ENCODE results near the gene SERPINA1. TPM values are rescaled to one million over a fixed set of nuclear protein-coding genes. Genes with fewer than 3 reads are reported as not detected.

SERPINA1 gene
- total RNA-seq, 1 donor: 453 TPM

- Histone ChIP-seq H3K9me3 (ENCODE audit: low read depth, low read length) (no peaks in the 10 kb centered on the region), H3K4me3 (ENCODE audit: low read length) (no peak overlapping the region), H3K4me1 (ENCODE audit: insufficient read depth, low read length) (peaks cover 23% of the 10 kb centered on the region), H3K27me3 (ENCODE audit: insufficient read depth, low read length) (peaks cover 4% of the 10 kb centered on the region)
Observed at GRCh38 chr14:94340533-94340932, 47.9 kb downstream of the SERPINA1 start.

GRCh38 chr14:94338023-94338422 is 50.4 kb downstream of the SERPINA1 start:
- no peaks in the 10 kb centered on the region for H3K9me3 ChIP-seq (ENCODE audit: low read depth, low read length)
- H3K4me1 ChIP-seq (ENCODE audit: insufficient read depth, low read length): peaks cover 16% of the 10 kb centered on the region
- H3K27me3 ChIP-seq (ENCODE audit: insufficient read depth, low read length): peaks cover 18% of the 10 kb centered on the region
- H3K4me3 ChIP-seq (ENCODE audit: low read length): no peak overlapping the region

GRCh38 chr14:94337274-94337673 is 51.1 kb downstream of the SERPINA1 start:
- Histone ChIP-seq H3K9me3 (ENCODE audit: low read depth, low read length) (no peaks in the 10 kb centered on the region), H3K4me3 (ENCODE audit: low read length) (no peak overlapping the region), H3K4me1 (ENCODE audit: insufficient read depth, low read length) (peaks cover 9% of the 10 kb centered on the region), H3K27me3 (ENCODE audit: insufficient read depth, low read length) (peaks cover 18% of the 10 kb centered on the region)

GRCh38 chr14:94334872-94335271 is 53.5 kb downstream of the SERPINA1 start:
- peaks cover 18% of the 10 kb centered on the region for H3K27me3 ChIP-seq (ENCODE audit: insufficient read depth, low read length)
- no peaks in the 10 kb centered on the region for H3K9me3 ChIP-seq (ENCODE audit: low read depth, low read length)
- no peaks in the 10 kb centered on the region for H3K4me1 ChIP-seq (ENCODE audit: insufficient read depth, low read length)

GRCh38 chr14:94332587-94332986 is 55.8 kb downstream of the SERPINA1 start:
- H3K9me3 ChIP-seq (ENCODE audit: low read depth, low read length): no peaks in the 10 kb centered on the region
- H3K27me3 ChIP-seq (ENCODE audit: insufficient read depth, low read length): peaks cover 20% of the 10 kb centered on the region
- no peaks in the 10 kb centered on the region for H3K4me1 ChIP-seq (ENCODE audit: insufficient read depth, low read length)
- no peak overlapping the region for H3K4me3 ChIP-seq (ENCODE audit: low read length)

More at GRCh38 chr14:94334872-94335271, 53.5 kb downstream of the SERPINA1 start:
- no peak overlapping the region for H3K4me3 ChIP-seq (ENCODE audit: low read length)

GRCh38 chr14:94332063-94332583 is 56.3 kb downstream of the SERPINA1 start:
- no peaks in the 10 kb centered on the region for H3K9me3 ChIP-seq (ENCODE audit: low read depth, low read length)
- H3K4me3 ChIP-seq (ENCODE audit: low read length): no peak overlapping the region
- H3K27me3 ChIP-seq (ENCODE audit: insufficient read depth, low read length): peaks cover 20% of the 10 kb centered on the region
- no peaks in the 10 kb centered on the region for H3K4me1 ChIP-seq (ENCODE audit: insufficient read depth, low read length)

- H3K27me3 ChIP-seq (ENCODE audit: insufficient read depth, low read length): peaks cover 20% of the 10 kb centered on the region
- H3K4me3 ChIP-seq (ENCODE audit: low read length): no peak overlapping the region
- H3K4me1 ChIP-seq (ENCODE audit: insufficient read depth, low read length): no peaks in the 10 kb centered on the region
- H3K9me3 ChIP-seq (ENCODE audit: low read depth, low read length): no peaks in the 10 kb centered on the region
Observed at GRCh38 chr14:94331462-94331861, 56.9 kb downstream of the SERPINA1 start.

- peaks cover 19% of the 10 kb centered on the region for H3K27me3 ChIP-seq (ENCODE audit: insufficient read depth, low read length)
- H3K9me3 ChIP-seq (ENCODE audit: low read depth, low read length): no peaks in the 10 kb centered on the region
- H3K4me3 ChIP-seq (ENCODE audit: low read length): no peak overlapping the region
- H3K4me1 ChIP-seq (ENCODE audit: insufficient read depth, low read length): no peaks in the 10 kb centered on the region
Observed at GRCh38 chr14:94330857-94331256, 57.5 kb downstream of the SERPINA1 start.

- Histone ChIP-seq H3K27me3 (ENCODE audit: insufficient read depth, low read length) (peaks cover 15% of the 10 kb centered on the region), H3K4me1 (ENCODE audit: insufficient read depth, low read length) (no peaks in the 10 kb centered on the region), H3K4me3 (ENCODE audit: low read length) (no peak overlapping the region), H3K9me3 (ENCODE audit: low read depth, low read length) (no peaks in the 10 kb centered on the region)
Observed at GRCh38 chr14:94330432-94330831, 58.0 kb downstream of the SERPINA1 start.

GRCh38 chr14:94329857-94330256 is 58.5 kb downstream of the SERPINA1 start:
- peaks cover 12% of the 10 kb centered on the region for H3K27me3 ChIP-seq (ENCODE audit: insufficient read depth, low read length)
- H3K4me1 ChIP-seq (ENCODE audit: insufficient read depth, low read length): no peaks in the 10 kb centered on the region
- H3K4me3 ChIP-seq (ENCODE audit: low read length): no peak overlapping the region
- H3K9me3 ChIP-seq (ENCODE audit: low read depth, low read length): no peaks in the 10 kb centered on the region

- Histone ChIP-seq H3K4me1 (ENCODE audit: insufficient read depth, low read length) (no peaks in the 10 kb centered on the region), H3K27me3 (ENCODE audit: insufficient read depth, low read length) (peaks cover 2% of the 10 kb centered on the region), H3K4me3 (ENCODE audit: low read length) (no peak overlapping the region), H3K9me3 (ENCODE audit: low read depth, low read length) (no peaks in the 10 kb centered on the region)
Observed at GRCh38 chr14:94328196-94328595, 60.2 kb downstream of the SERPINA1 start.

Other genes starting within 250 kb of the SERPINA1 start
- 0.84 TPM for gene PPP4R4, start 214.3 kb downstream of the SERPINA1 start, total RNA-seq
- gene SERPINA10, start 95.3 kb downstream of the SERPINA1 start, total RNA-seq: not detected
- gene SERPINA6, start 65.3 kb downstream of the SERPINA1 start, total RNA-seq: not detected
- 0.21 TPM for gene SERPINA2, start 21.9 kb downstream of the SERPINA1 start, total RNA-seq
- gene SERPINA11, start 64.2 kb upstream of the SERPINA1 start, total RNA-seq: not detected
- gene SERPINA9, start 87.6 kb upstream of the SERPINA1 start, total RNA-seq: not detected
- not detected for gene SERPINA12, start 120.9 kb upstream of the SERPINA1 start, total RNA-seq
- 0.10 TPM for gene SERPINA4, start 172.8 kb upstream of the SERPINA1 start, total RNA-seq
- not detected for gene SERPINA5, start 192.8 kb upstream of the SERPINA1 start, total RNA-seq
- gene SERPINA3, start 223.8 kb upstream of the SERPINA1 start, total RNA-seq: not detected

All from mononuclear cell (primary cell).